ENCODE results near the gene LKAAEAR1. TPM values are rescaled to one million over a fixed set of nuclear protein-coding genes. Genes with fewer than 3 reads are reported as not detected.

The LKAAEAR1 gene
- total RNA-seq, 4 donors from 2014 or later = not detected

- Histone ChIP-seq H3K36me3 (no peaks in the 10 kb centered on the region), H3K27ac (no peak overlapping the region), H3K4me3 (no peak overlapping the region), H3K4me1 (peaks cover 14% of the 10 kb centered on the region), H3K27me3 (peaks cover 58% of the 10 kb centered on the region), H3K9me3 (no peaks in the 10 kb centered on the region)
- no peak for DNase-seq (ENCODE audit: low spot score in 2 of 2)
- 85% methylated on average over 6 of the region's 9 CpGs for WGBS
- TF ChIP-seq CTCF (IDR thresholded peaks at IDR 0.05) (no peak), EP300 (IDR thresholded peaks at IDR 0.05) (no peak), POLR2A (IDR thresholded peaks at IDR 0.05) (no peak), POLR2AphosphoS5 (IDR thresholded peaks at IDR 0.05) (no peak)
These were observed 16.9 kb upstream of the LKAAEAR1 start for GRCh38 chr20:64100946-64101688.

- DNase-seq (ENCODE audit: low spot score in 2 of 2) = no peak
- H3K27me3 ChIP-seq = peaks cover 57% of the 10 kb centered on the region
- TF ChIP-seq CTCF (IDR thresholded peaks at IDR 0.05) = no peak
- TF ChIP-seq POLR2AphosphoS5 (IDR thresholded peaks at IDR 0.05) = no peak
- TF ChIP-seq POLR2A (IDR thresholded peaks at IDR 0.05) = no peak
- no peak for TF ChIP-seq EP300 (IDR thresholded peaks at IDR 0.05)
- H3K36me3 ChIP-seq = no peaks in the 10 kb centered on the region
- H3K27ac ChIP-seq = no peak overlapping the region
- H3K4me1 ChIP-seq = peaks cover 14% of the 10 kb centered on the region
- no peaks in the 10 kb centered on the region for H3K9me3 ChIP-seq
- H3K4me3 ChIP-seq = no peak overlapping the region
- WGBS = 68% methylated on average over 4 of the region's 4 CpGs
These were observed 16.3 kb upstream of the LKAAEAR1 start for GRCh38 chr20:64100566-64100888.

GRCh38 chr20:64099880-64100565 lies 15.8 kb upstream of the LKAAEAR1 start:
- Histone ChIP-seq H3K4me3 (no peak overlapping the region), H3K27me3 (peaks cover 57% of the 10 kb centered on the region), H3K4me1 (peaks cover 14% of the 10 kb centered on the region), H3K9me3 (no peaks in the 10 kb centered on the region), H3K27ac (no peak overlapping the region), H3K36me3 (no peaks in the 10 kb centered on the region)
- 77% methylated on average over 13 of the region's 14 CpGs for WGBS
- no peak for DNase-seq (ENCODE audit: low spot score in 2 of 2)
- TF ChIP-seq CTCF (IDR thresholded peaks at IDR 0.05) (no peak), EP300 (IDR thresholded peaks at IDR 0.05) (no peak), POLR2AphosphoS5 (IDR thresholded peaks at IDR 0.05) (no peak), POLR2A (IDR thresholded peaks at IDR 0.05) (no peak)

- TF ChIP-seq POLR2A (IDR thresholded peaks at IDR 0.05) (no peak), POLR2AphosphoS5 (IDR thresholded peaks at IDR 0.05) (no peak), CTCF (IDR thresholded peaks at IDR 0.05) (no peak), EP300 (IDR thresholded peaks at IDR 0.05) (no peak)
- no peak for DNase-seq (ENCODE audit: low spot score in 2 of 2)
- Histone ChIP-seq H3K9me3 (no peaks in the 10 kb centered on the region), H3K27me3 (peaks cover 49% of the 10 kb centered on the region), H3K36me3 (no peaks in the 10 kb centered on the region), H3K4me3 (no peak overlapping the region), H3K27ac (no peak overlapping the region), H3K4me1 (peaks cover 14% of the 10 kb centered on the region)
- 70% methylated on average over 7 of the region's 21 CpGs for WGBS
These were observed 15.0 kb upstream of the LKAAEAR1 start for GRCh38 chr20:64099086-64099786.

- Histone ChIP-seq H3K4me3 (no peak overlapping the region), H3K27me3 (peaks cover 42% of the 10 kb centered on the region), H3K36me3 (no peaks in the 10 kb centered on the region), H3K4me1 (peaks cover 14% of the 10 kb centered on the region), H3K27ac (no peak overlapping the region), H3K9me3 (no peaks in the 10 kb centered on the region)
- DNase-seq (ENCODE audit: low spot score in 2 of 2) = no peak
- 95% methylated on average over 19 of the region's 28 CpGs for WGBS
- TF ChIP-seq CTCF (IDR thresholded peaks at IDR 0.05) (no peak), POLR2A (IDR thresholded peaks at IDR 0.05) (no peak), EP300 (IDR thresholded peaks at IDR 0.05) (no peak), POLR2AphosphoS5 (IDR thresholded peaks at IDR 0.05) (no peak)
These were observed 14.3 kb upstream of the LKAAEAR1 start for GRCh38 chr20:64098471-64099013.
